Inflammatory macrophage treated with lipopolysaccharide for 4 hours (primary cell): ENCODE data around the gene MYH16.
"Not testable (repeated sequence)": the region's sequence is repeated elsewhere in the genome, so short reads cannot be mapped to it uniquely, and the experiment has no call there.

Source experiments
- DNase-seq: peaks from one replicate; pipeline ENCODE4 v3.0.0-alpha.2; 2020

Gene MYH16

GRCh38 chr7:99308461-99309074 lies 35.9 kb downstream of the MYH16 start:
- DNase-seq, result no peak

- DNase-seq, result no peak
Observed at GRCh38 chr7:99309111-99309510, 36.5 kb downstream of the MYH16 start.

- DNase-seq, result no peak
Observed at GRCh38 chr7:99310004-99310403, 37.4 kb downstream of the MYH16 start.

GRCh38 chr7:99311702-99312101 lies 39.1 kb downstream of the MYH16 start:
- DNase-seq, result no peak

GRCh38 chr7:99312316-99313203 lies 39.9 kb downstream of the MYH16 start:
- peak; percentile 76 for DNase-seq

- no peak for DNase-seq
Observed at GRCh38 chr7:99313204-99313573, 40.5 kb downstream of the MYH16 start.

GRCh38 chr7:99314504-99314903 lies 41.9 kb downstream of the MYH16 start:
- DNase-seq, result no peak

GRCh38 chr7:99320371-99320770 lies 47.7 kb downstream of the MYH16 start:
- no peak for DNase-seq

- not testable (repeated sequence) for DNase-seq
Observed at GRCh38 chr7:99322659-99323058, 50.0 kb downstream of the MYH16 start.

GRCh38 chr7:99324559-99324958 lies 51.9 kb downstream of the MYH16 start:
- no peak for DNase-seq

GRCh38 chr7:99325001-99325493 lies 52.4 kb downstream of the MYH16 start:
- DNase-seq, result no peak

GRCh38 chr7:99325592-99326407 lies 53.2 kb downstream of the MYH16 start, which contains the start of gene ARPC1A:
Gene ARPC1A (plus strand): TSS chr7:99325898. CDS start chr7:99333354, 7,456 bp downstream.
- peak; percentile 94 for DNase-seq

GRCh38 chr7:99326408-99326782 lies 53.8 kb downstream of the MYH16 start:
- DNase-seq, result peak; percentile 3

GRCh38 chr7:99330314-99330961 lies 57.8 kb downstream of the MYH16 start:
- peak; percentile 78 for DNase-seq

GRCh38 chr7:99331002-99331401 lies 58.4 kb downstream of the MYH16 start:
- no peak for DNase-seq

- DNase-seq, result no peak
Observed at GRCh38 chr7:99339595-99339994, 67.0 kb downstream of the MYH16 start.

GRCh38 chr7:99340659-99341058 lies 68.0 kb downstream of the MYH16 start:
- DNase-seq, result no peak

GRCh38 chr7:99344061-99344647 lies 71.5 kb downstream of the MYH16 start:
- DNase-seq, result no peak

GRCh38 chr7:99350641-99351040 lies 78.0 kb downstream of the MYH16 start:
- not testable (repeated sequence) for DNase-seq

GRCh38 chr7:99352247-99352646 lies 79.6 kb downstream of the MYH16 start:
- no peak for DNase-seq

- DNase-seq, result no peak
Observed at GRCh38 chr7:99355098-99355497, 82.5 kb downstream of the MYH16 start.
